ENCODE data around the gene HNRNPUL2. TPM values are rescaled to one million over a fixed set of nuclear protein-coding genes. Genes with fewer than 3 reads are reported as not detected.

The HNRNPUL2 gene
- total RNA-seq, 1 donor from 2014 or later, result 52.5 TPM

- no peak for DNase-seq (ENCODE audit: extremely low spot score, unreplicated experiment)
- Mint-ChIP-seq H3K4me1 (ENCODE audit: unreplicated experiment) (peaks cover 50% of the 10 kb centered on the region), H3K4me3 (ENCODE audit: unreplicated experiment) (peak overlapping the region; percentile 95), H3K36me3 (ENCODE audit: unreplicated experiment) (peaks cover 24% of the 10 kb centered on the region), H3K9me3 (ENCODE audit: unreplicated experiment) (no peaks in the 10 kb centered on the region), H3K27me3 (ENCODE audit: unreplicated experiment) (no peaks in the 10 kb centered on the region), H3K27ac (ENCODE audit: unreplicated experiment) (peak overlapping the region; percentile 94)
- no peak for TF ChIP-seq CTCF (IDR thresholded peaks at IDR 0.05)
These were observed 54.1 kb downstream of the HNRNPUL2 start for GRCh38 chr11:62673196-62673525.

GRCh38 chr11:62671608-62672389, 55.5 kb downstream of the HNRNPUL2 start, which contains the start of the genes LBHD1 and UQCC3:
Gene LBHD1, minus strand, starts transcription at chr11:62672267. Its CDS starts 2,236 bp downstream, at chr11:62670031.
Gene UQCC3, plus strand, starts transcription at chr11:62671673. Its CDS starts 73 bp downstream, at chr11:62671746.
- peaks cover 15% of the 10 kb centered on the region for H3K36me3 Mint-ChIP-seq (ENCODE audit: unreplicated experiment)
- H3K27me3 Mint-ChIP-seq (ENCODE audit: unreplicated experiment), result no peaks in the 10 kb centered on the region
- H3K4me1 Mint-ChIP-seq (ENCODE audit: unreplicated experiment), result peaks cover 44% of the 10 kb centered on the region
- no peaks in the 10 kb centered on the region for H3K9me3 Mint-ChIP-seq (ENCODE audit: unreplicated experiment)
- peak; percentile 89 for DNase-seq (ENCODE audit: extremely low spot score, unreplicated experiment)
- peak within 1 kb of the TSS; percentile 95 for H3K4me3 Mint-ChIP-seq (ENCODE audit: unreplicated experiment)
- H3K27ac Mint-ChIP-seq (ENCODE audit: unreplicated experiment), result peak within 1 kb of the TSS; percentile 94
- TF ChIP-seq CTCF (IDR thresholded peaks at IDR 0.05), result no peak

GRCh38 chr11:62671236-62671607, 56.0 kb downstream of the HNRNPUL2 start:
- no peak for TF ChIP-seq CTCF (IDR thresholded peaks at IDR 0.05)
- peaks cover 11% of the 10 kb centered on the region for H3K36me3 Mint-ChIP-seq (ENCODE audit: unreplicated experiment)
- no peaks in the 10 kb centered on the region for H3K9me3 Mint-ChIP-seq (ENCODE audit: unreplicated experiment)
- DNase-seq (ENCODE audit: extremely low spot score, unreplicated experiment), result no peak
- H3K27ac Mint-ChIP-seq (ENCODE audit: unreplicated experiment), result peak overlapping the region; percentile 94
- H3K4me3 Mint-ChIP-seq (ENCODE audit: unreplicated experiment), result peak overlapping the region; percentile 95
- H3K27me3 Mint-ChIP-seq (ENCODE audit: unreplicated experiment), result no peaks in the 10 kb centered on the region
- peaks cover 47% of the 10 kb centered on the region for H3K4me1 Mint-ChIP-seq (ENCODE audit: unreplicated experiment)

GRCh38 chr11:62669420-62670161, 57.7 kb downstream of the HNRNPUL2 start:
- Mint-ChIP-seq H3K36me3 (ENCODE audit: unreplicated experiment) (peaks cover 4% of the 10 kb centered on the region), H3K27me3 (ENCODE audit: unreplicated experiment) (no peaks in the 10 kb centered on the region), H3K4me1 (ENCODE audit: unreplicated experiment) (peaks cover 52% of the 10 kb centered on the region), H3K27ac (ENCODE audit: unreplicated experiment) (peak overlapping the region; percentile 94), H3K9me3 (ENCODE audit: unreplicated experiment) (no peaks in the 10 kb centered on the region), H3K4me3 (ENCODE audit: unreplicated experiment) (peak overlapping the region; percentile 95)
- TF ChIP-seq CTCF (IDR thresholded peaks at IDR 0.05), result no peak
- no peak for DNase-seq (ENCODE audit: extremely low spot score, unreplicated experiment)

GRCh38 chr11:62667460-62667859, 59.8 kb downstream of the HNRNPUL2 start:
- Mint-ChIP-seq H3K9me3 (ENCODE audit: unreplicated experiment) (no peaks in the 10 kb centered on the region), H3K27me3 (ENCODE audit: unreplicated experiment) (no peaks in the 10 kb centered on the region), H3K4me3 (ENCODE audit: unreplicated experiment) (peak overlapping the region; percentile 91), H3K4me1 (ENCODE audit: unreplicated experiment) (peaks cover 46% of the 10 kb centered on the region), H3K36me3 (ENCODE audit: unreplicated experiment) (peaks cover 11% of the 10 kb centered on the region), H3K27ac (ENCODE audit: unreplicated experiment) (peak overlapping the region; percentile 96)
- no peak for DNase-seq (ENCODE audit: extremely low spot score, unreplicated experiment)
- TF ChIP-seq CTCF (IDR thresholded peaks at IDR 0.05), result no peak

Data from osteocyte (in vitro differentiated cells).